Mucosa of rectum (tissue), 2 donors: ENCODE data around the gene CYP46A1.

Experiments
- H3K27ac ChIP-seq, 2 donors: one replicate each; pipeline ENCODE4 v1.7.0; 2013; ENCODE audit warnings: inconsistent platforms in 2 of 2, low read depth in 2 of 2, low read length in 2 of 2
- H3K27me3 ChIP-seq, 2 donors: one replicate each; pipeline ENCODE4 v1.7.0; 2013; ENCODE audit warnings: low read length in 2 of 2; ENCODE audit not compliant: control insufficient read depth in 2 of 2, insufficient read depth in 2 of 2
- H3K36me3 ChIP-seq, 2 donors: one replicate each; pipeline ENCODE4 v1.7.0; 2013; ENCODE audit warnings: low read length in 2 of 2; ENCODE audit not compliant: control insufficient read depth in 2 of 2, insufficient read depth in 2 of 2
- H3K4me1 ChIP-seq, 2 donors: one replicate each; pipeline ENCODE4 v1.7.0; 2013; ENCODE audit warnings: low read length in 2 of 2, mild to moderate bottlenecking in 1 of 2; ENCODE audit not compliant: control insufficient read depth in 2 of 2, insufficient read depth in 2 of 2
- H3K4me3 ChIP-seq, 2 donors: one replicate each; pipeline ENCODE4 v1.7.0; 2013; ENCODE audit warnings: low read length in 2 of 2
- H3K9ac ChIP-seq, 2 donors: one replicate each; pipeline ENCODE4 v1.7.0; 2013; ENCODE audit warnings: low read length in 2 of 2, low read depth in 1 of 2, mild to moderate bottlenecking in 1 of 2
- H3K9me3 ChIP-seq, 2 donors: one replicate each; pipeline ENCODE4 v1.7.0; 2013; ENCODE audit warnings: low read length in 2 of 2; ENCODE audit not compliant: control insufficient read depth in 2 of 2
- donor health status: healthy.
- donor health status: Normal muscosa, but diverticular disease.

The CYP46A1 gene

GRCh38 chr14:99718811-99719192 is 34.7 kb downstream of the CYP46A1 start:
- no peak overlapping the region for H3K9ac ChIP-seq
- peaks cover 0 to 3% of the 10 kb centered on the region in 2 donors for H3K27me3 ChIP-seq
- H3K36me3 ChIP-seq, result no peaks in the 10 kb centered on the region
- H3K9me3 ChIP-seq, result no peaks in the 10 kb centered on the region
- H3K4me3 ChIP-seq, result no peak overlapping the region
- H3K27ac ChIP-seq, result no peak overlapping the region
- H3K4me1 ChIP-seq, result no peaks in the 10 kb centered on the region

- Histone ChIP-seq H3K9me3 (no peaks in the 10 kb centered on the region), H3K4me3 (no peak overlapping the region), H3K36me3 (no peaks in the 10 kb centered on the region), H3K9ac (no peak overlapping the region), H3K27ac (no peak overlapping the region), H3K27me3 (peaks cover 0 to 3% of the 10 kb centered on the region in 2 donors), H3K4me1 (no peaks in the 10 kb centered on the region)
Measured at GRCh38 chr14:99720941-99721791, 37.1 kb downstream of the CYP46A1 start.

GRCh38 chr14:99721792-99722516 is 37.9 kb downstream of the CYP46A1 start:
- Histone ChIP-seq H3K4me1 (no peaks in the 10 kb centered on the region), H3K27me3 (peaks cover 0 to 3% of the 10 kb centered on the region in 2 donors), H3K36me3 (no peaks in the 10 kb centered on the region), H3K9me3 (no peaks in the 10 kb centered on the region), H3K9ac (no peak overlapping the region), H3K27ac (no peak overlapping the region), H3K4me3 (no peak overlapping the region)

- Histone ChIP-seq H3K9me3 (no peaks in the 10 kb centered on the region), H3K4me1 (no peaks in the 10 kb centered on the region), H3K4me3 (no peak overlapping the region), H3K27me3 (peaks cover 0 to 3% of the 10 kb centered on the region in 2 donors), H3K27ac (no peak overlapping the region), H3K9ac (no peak overlapping the region), H3K36me3 (no peaks in the 10 kb centered on the region)
Measured at GRCh38 chr14:99722741-99723140, 38.6 kb downstream of the CYP46A1 start.

- H3K36me3 ChIP-seq, result no peaks in the 10 kb centered on the region
- no peak overlapping the region for H3K9ac ChIP-seq
- peaks cover 0 to 3% of the 10 kb centered on the region in 2 donors for H3K27me3 ChIP-seq
- no peak overlapping the region for H3K27ac ChIP-seq
- H3K4me1 ChIP-seq, result no peaks in the 10 kb centered on the region
- no peak overlapping the region for H3K4me3 ChIP-seq
- no peaks in the 10 kb centered on the region for H3K9me3 ChIP-seq
Measured at GRCh38 chr14:99724196-99724891, 40.2 kb downstream of the CYP46A1 start.

- Histone ChIP-seq H3K9me3 (no peaks in the 10 kb centered on the region), H3K27ac (no peak overlapping the region), H3K4me1 (no peaks in the 10 kb centered on the region), H3K27me3 (peaks cover 0 to 3% of the 10 kb centered on the region in 2 donors), H3K36me3 (no peaks in the 10 kb centered on the region), H3K4me3 (no peak overlapping the region), H3K9ac (no peak overlapping the region)
Measured at GRCh38 chr14:99724939-99725773, 41.1 kb downstream of the CYP46A1 start.

GRCh38 chr14:99725774-99726537 is 41.9 kb downstream of the CYP46A1 start:
- Histone ChIP-seq H3K27me3 (peaks cover 1 to 3% of the 10 kb centered on the region in 2 donors), H3K9me3 (no peaks in the 10 kb centered on the region), H3K9ac (no peak overlapping the region), H3K4me3 (no peak overlapping the region), H3K4me1 (peaks cover 0 to 3% of the 10 kb centered on the region in 2 donors), H3K27ac (no peak overlapping the region), H3K36me3 (no peaks in the 10 kb centered on the region)

GRCh38 chr14:99726538-99727095 is 42.5 kb downstream of the CYP46A1 start:
- H3K36me3 ChIP-seq, result no peaks in the 10 kb centered on the region
- no peaks in the 10 kb centered on the region for H3K9me3 ChIP-seq
- H3K4me1 ChIP-seq, result peaks cover 0 to 3% of the 10 kb centered on the region in 2 donors
- no peak overlapping the region for H3K9ac ChIP-seq
- H3K27me3 ChIP-seq, result peaks cover 3 to 5% of the 10 kb centered on the region in 2 donors
- no peak overlapping the region for H3K27ac ChIP-seq
- H3K4me3 ChIP-seq, result no peak overlapping the region
